ENCODE results near the gene AKR1E2.

DNA sequence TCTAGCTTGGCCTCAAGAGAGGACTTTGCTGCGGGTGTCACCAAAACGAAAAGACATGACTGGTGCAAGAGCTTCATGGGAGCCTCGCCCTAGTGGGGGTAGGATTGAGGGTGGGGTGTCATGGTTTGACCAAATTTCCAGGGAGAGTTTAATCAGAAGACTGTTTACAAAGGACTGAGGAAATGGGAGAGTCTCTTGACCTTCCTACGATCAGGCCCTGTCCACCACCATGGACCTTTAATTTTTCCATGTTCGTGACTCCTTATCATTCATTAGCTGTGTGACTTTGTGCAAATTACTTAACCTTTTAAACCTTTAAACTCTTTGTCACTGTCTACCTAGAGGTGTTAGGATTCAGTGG lies 23.0 kb downstream of the AKR1E2 start:
- TF ChIP-seq CTCF (IDR thresholded peaks at IDR 0.05; ENCODE audit: borderline replicate concordance, extremely low read depth, low read length, poor library complexity, severe bottlenecking) (no peak), EZH2 (IDR thresholded peaks at IDR 0.05; ENCODE audit: borderline replicate concordance, low read depth, low read length, severe bottlenecking) (no peak)

Measured in DND-41 (cell line).